ENCODE results near the gene CNPY1. TPM values are rescaled to one million over a fixed set of nuclear protein-coding genes. Genes with fewer than 3 reads are reported as not detected.

CNPY1 gene
- total and polyA plus RNA-seq, 2 donors (not counting 1 experiment from before 2014, with no cell fraction given): not detected

GRCh38 chr7:155515318-155515717 is 31.0 kb downstream of the CNPY1 start:
- H3K27ac ChIP-seq (ENCODE audit: insufficient read depth, low read length): no peak overlapping the region
- no peak overlapping the region for H2AFZ ChIP-seq (ENCODE audit: low read length)
- TF ChIP-seq EZH2 (IDR thresholded peaks at IDR 0.05; ENCODE audit: low read length, missing control alignments): no peak
- no peak for TF ChIP-seq CTCF (conservative IDR thresholded peaks at IDR 0.05 in 1 of 2, IDR thresholded peaks at IDR 0.05 in 1 of 2; ENCODE audit: low read depth in 1 of 2, low read length in 2 of 2)
- H3K9ac ChIP-seq (ENCODE audit: insufficient read depth, low read length): no peak overlapping the region
- no peak for DNase-seq (ENCODE audit: low read depth in 2 of 2)
- no peaks in the 10 kb centered on the region for H3K79me2 ChIP-seq (ENCODE audit: control insufficient read depth, insufficient read depth, low read length)
- no peak overlapping the region for H3K4me2 ChIP-seq (ENCODE audit: extremely low read depth, insufficient read depth, low read length)
- peaks cover under 1% of the 10 kb centered on the region for H3K27me3 ChIP-seq (ENCODE audit: control insufficient read depth, insufficient read depth, low read length)
- H3K36me3 ChIP-seq (ENCODE audit: control insufficient read depth, insufficient read depth, low read length): no peaks in the 10 kb centered on the region
- no peak overlapping the region for H3K4me3 ChIP-seq (replicated peaks in 1 of 4; ENCODE audit: control extremely low read depth in 1 of 4, insufficient read depth in 1 of 4, low read depth in 3 of 4, low read length in 4 of 4)
- H3K4me1 ChIP-seq (ENCODE audit: control insufficient read depth, extremely low read depth, insufficient read depth, low read length): no peaks in the 10 kb centered on the region
- no peaks in the 10 kb centered on the region for H3K9me3 ChIP-seq (ENCODE audit: control insufficient read depth, insufficient read depth, low read depth, low read length)
- H4K20me1 ChIP-seq (ENCODE audit: control insufficient read depth, extremely low read depth, insufficient read depth, low read length): no peaks in the 10 kb centered on the region

- H3K9ac ChIP-seq (ENCODE audit: insufficient read depth, low read length): no peak overlapping the region
- H3K4me3 ChIP-seq (replicated peaks in 1 of 4; ENCODE audit: control extremely low read depth in 1 of 4, insufficient read depth in 1 of 4, low read depth in 3 of 4, low read length in 4 of 4): no peak overlapping the region
- H3K79me2 ChIP-seq (ENCODE audit: control insufficient read depth, insufficient read depth, low read length): no peaks in the 10 kb centered on the region
- TF ChIP-seq EZH2 (IDR thresholded peaks at IDR 0.05; ENCODE audit: low read length, missing control alignments) (no peak), CTCF (conservative IDR thresholded peaks at IDR 0.05 in 1 of 2, IDR thresholded peaks at IDR 0.05 in 1 of 2; ENCODE audit: low read depth in 1 of 2, low read length in 2 of 2) (no peak)
- H3K27ac ChIP-seq (ENCODE audit: insufficient read depth, low read length): no peak overlapping the region
- no peak overlapping the region for H3K4me2 ChIP-seq (ENCODE audit: extremely low read depth, insufficient read depth, low read length)
- no peaks in the 10 kb centered on the region for H3K9me3 ChIP-seq (ENCODE audit: control insufficient read depth, insufficient read depth, low read depth, low read length)
- H3K36me3 ChIP-seq (ENCODE audit: control insufficient read depth, insufficient read depth, low read length): no peaks in the 10 kb centered on the region
- DNase-seq (ENCODE audit: low read depth in 2 of 2): no peak
- peaks cover 9% of the 10 kb centered on the region for H3K27me3 ChIP-seq (ENCODE audit: control insufficient read depth, insufficient read depth, low read length)
- H3K4me1 ChIP-seq (ENCODE audit: control insufficient read depth, extremely low read depth, insufficient read depth, low read length): no peaks in the 10 kb centered on the region
- no peak overlapping the region for H2AFZ ChIP-seq (ENCODE audit: low read length)
- H4K20me1 ChIP-seq (ENCODE audit: control insufficient read depth, extremely low read depth, insufficient read depth, low read length): no peaks in the 10 kb centered on the region
Measured at GRCh38 chr7:155514296-155514695, 32.1 kb downstream of the CNPY1 start.

GRCh38 chr7:155513543-155514285 is 32.6 kb downstream of the CNPY1 start:
- Histone ChIP-seq H3K27ac (ENCODE audit: insufficient read depth, low read length) (no peak overlapping the region), H3K4me3 (replicated peaks in 1 of 4; ENCODE audit: control extremely low read depth in 1 of 4, insufficient read depth in 1 of 4, low read depth in 3 of 4, low read length in 4 of 4) (no peak overlapping the region), H2AFZ (ENCODE audit: low read length) (no peak overlapping the region), H4K20me1 (ENCODE audit: control insufficient read depth, extremely low read depth, insufficient read depth, low read length) (no peaks in the 10 kb centered on the region), H3K4me2 (ENCODE audit: extremely low read depth, insufficient read depth, low read length) (no peak overlapping the region), H3K27me3 (ENCODE audit: control insufficient read depth, insufficient read depth, low read length) (peaks cover 15% of the 10 kb centered on the region), H3K9me3 (ENCODE audit: control insufficient read depth, insufficient read depth, low read depth, low read length) (no peaks in the 10 kb centered on the region), H3K79me2 (ENCODE audit: control insufficient read depth, insufficient read depth, low read length) (no peaks in the 10 kb centered on the region), H3K4me1 (ENCODE audit: control insufficient read depth, extremely low read depth, insufficient read depth, low read length) (no peaks in the 10 kb centered on the region), H3K36me3 (ENCODE audit: control insufficient read depth, insufficient read depth, low read length) (no peaks in the 10 kb centered on the region), H3K9ac (ENCODE audit: insufficient read depth, low read length) (no peak overlapping the region)
- TF ChIP-seq EZH2 (IDR thresholded peaks at IDR 0.05; ENCODE audit: low read length, missing control alignments) (no peak), CTCF (conservative IDR thresholded peaks at IDR 0.05 in 1 of 2, IDR thresholded peaks at IDR 0.05 in 1 of 2; ENCODE audit: low read depth in 1 of 2, low read length in 2 of 2) (no peak)
- DNase-seq (ENCODE audit: low read depth in 2 of 2): no peak

Data from fibroblast of lung (primary cell).